ENCODE data around the gene SP6.

- TF ChIP-seq PATZ1 (CRISPR knock-in tag; IDR thresholded peaks at IDR 0.05; ENCODE audit: borderline replicate concordance) (no peak), SNAI2 (CRISPR knock-in tag; IDR thresholded peaks at IDR 0.05) (no peak), GLIS3 (CRISPR knock-in tag; IDR thresholded peaks at IDR 0.05) (no peak), ZFP3 (CRISPR knock-in tag; IDR thresholded peaks at IDR 0.05) (no peak), TCF4 (CRISPR knock-in tag; IDR thresholded peaks at IDR 0.05; ENCODE audit: borderline replicate concordance) (no peak), ZC3H10 (CRISPR knock-in tag; IDR thresholded peaks at IDR 0.05) (no peak), OSR1 (CRISPR knock-in tag; IDR thresholded peaks at IDR 0.05) (no peak), ZFP30 (CRISPR knock-in tag; IDR thresholded peaks at IDR 0.05) (no peak), ZNF565 (CRISPR knock-in tag; conservative IDR thresholded peaks at IDR 0.05; ENCODE audit: low read depth) (no peak)
These were observed 20.5 kb downstream of the SP6 start for GRCh38 chr17:47830396-47831002.
